Gastrocnemius medialis (tissue), 4 donors: ENCODE data around the gene NEK10. TPM values are rescaled to one million over a fixed set of nuclear protein-coding genes. Genes with fewer than 3 reads are reported as not detected.
A peak's percentile ranks its signal among the peaks of the same experiment; 100 is the strongest.

ENCODE experiments used
- ATAC-seq, 2 donors: fragments of 150-250 bp; one replicate each; pipeline ENCODE4 v1.9.1; 2016
- DNase-seq, 2 donors: peaks; one replicate each; pipeline ENCODE4 v3.0.0-alpha.2; 2019
- H3K27ac ChIP-seq, 4 donors: fragments of 200-600 bp; sonication (generic); 1 replicate in 1 of 4; 2 replicates in 3 of 4; pipeline ENCODE4 v1.5.1; 2016 to 2018; ENCODE audit warnings: mild to moderate bottlenecking in 2 of 4, moderate library complexity in 1 of 4
- H3K27me3 ChIP-seq, 3 donors: fragments of 200-600 bp; sonication (generic) in 2 of 3; 1 replicate in 1 of 3; 2 replicates in 2 of 3; pipeline versions ENCODE4 v1.5.1 to v1.6.0; 2016 to 2019; ENCODE audit warnings: mild to moderate bottlenecking in 1 of 3, moderate library complexity in 1 of 3
- H3K36me3 ChIP-seq, 2 donors: fragments of 200-600 bp; sonication (generic) in 1 of 2; one replicate each; pipeline ENCODE4 v1.5.1; 2017 to 2018
- H3K4me1 ChIP-seq, 2 donors: fragments of 200-600 bp; sonication (generic) in 1 of 2; one replicate each; pipeline ENCODE4 v1.5.1; 2016 to 2017; ENCODE audit warnings: mild to moderate bottlenecking in 2 of 2
- H3K4me3 ChIP-seq, 4 donors: fragments of 200-600 bp; sonication (generic) in 3 of 4; 1 replicate in 1 of 4; 2 replicates in 3 of 4; pipeline ENCODE4 v1.5.1; 2016 to 2019; ENCODE audit warnings: mild to moderate bottlenecking in 2 of 4
- H3K9me3 ChIP-seq, 3 donors: fragments of 200-600 bp; sonication (generic) in 2 of 3; 1 replicate in 1 of 3; 2 replicates in 2 of 3; pipeline ENCODE4 v1.5.1; 2016 to 2019
- CTCF ChIP-seq, 5 experiments: fragments of 450-650 bp in 3 of 5; fragments of 200-600 bp in 2 of 5; sonication (generic) in 2 of 5; IDR thresholded peaks in 4 of 5; conservative IDR thresholded peaks in 1 of 5; 1 replicate in 4 of 5; 2 replicates in 1 of 5; pipeline ENCODE4 v1.5.1; 2016 to 2019; ENCODE audit warnings: antibody characterized with exemption in 5 of 5, mild to moderate bottlenecking in 3 of 5, moderate library complexity in 3 of 5
- POLR2A ChIP-seq, 2 donors: fragments of 450-650 bp; IDR thresholded peaks; one replicate each; pipeline ENCODE4 v1.6.1; 2017; ENCODE audit warnings: antibody characterized with exemption in 2 of 2, mild to moderate bottlenecking in 2 of 2, moderate library complexity in 2 of 2
- in situ Hi-C, 4 donors: fragments of 200-750 bp; cut with MboI; loops; one replicate each; pipeline versions ENCODE4 v1.15.0 to v1.8.0; 2017; ENCODE audit warnings: low sequenced_read_pairs in 4 of 4
- intact Hi-C: fragments of 100-400 bp; cut with DNase I; formaldehyde crosslinking; loops from one replicate; pipeline ENCODE4 v1.15.1; 2023; ENCODE audit warnings: low total_unique reads
- total RNA-seq, 4 donors: library from RNA; depleted of rRNA; stranded (reverse); fragments of >200 nt; gene quantifications; one replicate each; pipeline versions ENCODE4 v1.1.0 to v1.2.3, GENCODE V29; 2016

Gene NEK10
- total RNA-seq, 4 donors from 2014 or later: 3.6 to 12.8 (median 7.5) TPM

- intact Hi-C loops: loop anchor here (2.0 to 5.0 kb wide), 2 partner anchors 31 to 162 kb away; partner anchors contain the start of gene SLC4A7
- in situ Hi-C loops: loop anchor here (10.0 to 25.0 kb wide), 5 partner anchors 142 to 367 kb away; no protein-coding TSS in a partner anchor
- ATAC-seq (peak; percentile 95), DNase-seq (peak; percentile 61 to 66)
- Histone ChIP-seq H3K36me3 (no peaks in the 10 kb centered on the region), H3K4me1 (peaks cover 20 to 21% of the 10 kb centered on the region in 2 donors), H3K4me3 (no peak overlapping the region), H3K9me3 (no peaks in the 10 kb centered on the region), H3K27ac (peak overlapping the region; percentile 61 to 76 (median 72)), H3K27me3 (no peaks in the 10 kb centered on the region)
- TF ChIP-seq POLR2A (IDR thresholded peaks at IDR 0.05) (no peak), CTCF (IDR thresholded peaks at IDR 0.05 in 4 of 5, conservative IDR thresholded peaks at IDR 0.05 in 1 of 5) (no peak)
Observed at GRCh38 chr3:27319847-27320526, 49.2 kb downstream of the NEK10 start.

GRCh38 chr3:27319304-27319703, 49.9 kb downstream of the NEK10 start:
- TF ChIP-seq CTCF (IDR thresholded peaks at IDR 0.05 in 4 of 5, conservative IDR thresholded peaks at IDR 0.05 in 1 of 5): no peak
- H3K4me3 ChIP-seq: no peak overlapping the region
- no peaks in the 10 kb centered on the region for H3K27me3 ChIP-seq
- ATAC-seq: peak in 1 of 2 donors; percentile 18
- no peaks in the 10 kb centered on the region for H3K36me3 ChIP-seq
- peaks cover 15 to 20% of the 10 kb centered on the region in 2 donors for H3K4me1 ChIP-seq
- in situ Hi-C loops (loop anchor here (10.0 to 25.0 kb wide), 5 partner anchors 143 to 368 kb away; no protein-coding TSS in a partner anchor), intact Hi-C loops (loop anchor here (2.0 kb wide), 1 partner anchor 31 kb away; no protein-coding TSS in a partner anchor)
- peak overlapping the region; percentile 61 to 76 (median 72) for H3K27ac ChIP-seq
- no peaks in the 10 kb centered on the region for H3K9me3 ChIP-seq
- DNase-seq: no peak

GRCh38 chr3:27317096-27317495, 52.1 kb downstream of the NEK10 start:
- in situ Hi-C loops (loop anchor here (10.0 to 25.0 kb wide), 5 partner anchors 145 to 370 kb away; no protein-coding TSS in a partner anchor), intact Hi-C loops (no loop called here)
- DNase-seq (no peak), ATAC-seq (no peak)
- Histone ChIP-seq H3K4me1 (peaks cover 15 to 20% of the 10 kb centered on the region in 2 donors), H3K4me3 (no peak overlapping the region), H3K36me3 (no peaks in the 10 kb centered on the region), H3K27ac (peak overlapping the region in 3 of 4 donors; percentile 14 to 35 (median 16)), H3K9me3 (no peaks in the 10 kb centered on the region), H3K27me3 (no peaks in the 10 kb centered on the region)
- TF ChIP-seq POLR2A (IDR thresholded peaks at IDR 0.05): no peak
- TF ChIP-seq CTCF (IDR thresholded peaks at IDR 0.05 in 4 of 5, conservative IDR thresholded peaks at IDR 0.05 in 1 of 5): no peak

- TF ChIP-seq CTCF (IDR thresholded peaks at IDR 0.05 in 4 of 5, conservative IDR thresholded peaks at IDR 0.05 in 1 of 5): no peak
- no peak for TF ChIP-seq POLR2A (IDR thresholded peaks at IDR 0.05)
- ATAC-seq (no peak), DNase-seq (no peak)
- peaks cover 12 to 14% of the 10 kb centered on the region in 2 donors for H3K4me1 ChIP-seq
- in situ Hi-C loops (loop anchor here (10.0 to 25.0 kb wide), 5 partner anchors 147 to 372 kb away; no protein-coding TSS in a partner anchor), intact Hi-C loops (no loop called here)
- no peaks in the 10 kb centered on the region for H3K36me3 ChIP-seq
- H3K9me3 ChIP-seq: no peaks in the 10 kb centered on the region
- no peak overlapping the region for H3K27ac ChIP-seq
- no peaks in the 10 kb centered on the region for H3K27me3 ChIP-seq
- H3K4me3 ChIP-seq: no peak overlapping the region
Observed at GRCh38 chr3:27315003-27315402, 54.2 kb downstream of the NEK10 start.
